Activated T-cell treated with anti-CD3 and anti-CD28 coated beads, Interleukin-2, amount 50 U/mL, for 48 hours (primary cell): ENCODE measurements around the gene AGBL2.
"Not testable (repeated sequence)": the region's sequence is repeated elsewhere in the genome, so short reads cannot be mapped to it uniquely, and the experiment has no call there.

Experiments used
- DNase-seq, 2 experiments: peaks; one replicate each; pipeline ENCODE4 v3.0.0-alpha.2; 2020

AGBL2 gene

DNA sequence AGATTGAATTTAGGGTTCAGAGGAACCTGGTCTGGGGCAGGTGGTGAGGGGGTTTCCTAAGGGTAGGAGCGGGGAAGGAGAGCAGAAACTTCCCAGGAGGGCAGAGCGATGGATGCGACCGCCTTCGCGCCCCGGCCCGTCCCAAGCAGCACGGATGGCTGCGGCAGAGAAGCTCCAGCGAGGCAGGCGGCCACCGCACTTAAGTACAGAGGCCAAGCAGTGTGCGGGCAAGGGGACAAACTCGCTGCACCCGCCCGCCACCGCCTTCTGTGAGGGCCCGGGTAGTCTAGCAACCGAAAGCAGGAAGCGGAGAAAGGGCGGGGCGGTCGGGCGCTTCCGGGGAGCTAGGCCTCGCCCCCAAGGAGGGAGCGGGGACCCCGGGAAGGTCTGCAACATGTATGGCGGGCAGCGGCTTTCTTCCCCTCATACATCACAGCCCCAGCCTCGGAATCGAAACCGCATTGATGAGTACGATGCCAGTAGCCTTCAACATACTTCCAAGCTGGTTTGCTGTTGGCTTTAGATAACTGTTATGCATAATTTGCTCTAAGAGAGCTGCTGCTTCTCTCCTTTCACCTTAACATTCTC, at the start of gene AGBL2:
Gene AGBL2 (minus strand): TSS at position 288 of the 588 bp plus-strand sequence. CDS start 719 bp downstream, outside the sequence.
- peak; percentile 89 to 91 for DNase-seq

GRCh38 chr11:47759291-47759690, 44.1 kb upstream of the AGBL2 start:
- DNase-seq, result peak; percentile 11

DNA sequence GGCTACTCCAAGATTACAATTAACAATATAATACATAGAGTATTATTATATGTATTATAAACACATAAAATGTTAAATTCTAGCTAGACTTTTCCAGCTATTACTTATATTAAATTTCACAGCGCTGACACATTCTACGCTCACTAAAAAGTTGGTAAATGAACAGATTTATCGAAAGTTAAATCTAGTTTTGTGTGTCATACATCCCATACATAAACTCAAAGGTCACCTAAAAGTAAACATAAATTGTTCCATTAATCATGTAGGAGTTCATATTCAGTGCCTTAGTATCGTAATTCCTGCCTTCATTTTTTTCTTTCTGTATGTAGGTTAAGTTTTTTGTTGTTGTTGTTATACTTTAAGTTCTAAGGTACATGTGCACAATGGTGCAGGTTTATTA, 41.0 kb upstream of the AGBL2 start:
- DNase-seq, result no peak

GRCh38 chr11:47750725-47751124, 35.6 kb upstream of the AGBL2 start:
- no peak for DNase-seq

- DNase-seq, result peak in 1 of 2 experiments; percentile 13
Measured at GRCh38 chr11:47742494-47742893, 27.3 kb upstream of the AGBL2 start.

DNA sequence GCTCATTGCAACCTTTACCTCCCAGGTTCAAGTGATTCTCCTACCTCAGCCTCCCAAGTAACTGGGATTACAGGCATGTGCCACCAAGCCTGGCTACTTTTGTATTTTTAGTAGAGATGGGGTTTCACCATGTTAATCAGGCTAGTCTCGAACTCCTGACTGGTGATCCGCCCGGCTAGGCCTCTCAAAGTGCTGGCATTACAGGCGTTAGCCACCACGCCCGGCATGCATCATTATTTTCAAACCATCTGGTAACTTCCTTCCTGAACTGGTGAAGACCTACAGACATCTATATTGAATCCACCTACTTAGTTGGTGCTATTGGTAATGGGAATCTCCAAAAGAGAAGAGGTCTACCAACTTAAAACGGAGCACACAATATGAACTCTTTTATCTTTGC, 22.6 kb upstream of the AGBL2 start:
- DNase-seq, result peak in 1 of 2 experiments; percentile 15

DNA sequence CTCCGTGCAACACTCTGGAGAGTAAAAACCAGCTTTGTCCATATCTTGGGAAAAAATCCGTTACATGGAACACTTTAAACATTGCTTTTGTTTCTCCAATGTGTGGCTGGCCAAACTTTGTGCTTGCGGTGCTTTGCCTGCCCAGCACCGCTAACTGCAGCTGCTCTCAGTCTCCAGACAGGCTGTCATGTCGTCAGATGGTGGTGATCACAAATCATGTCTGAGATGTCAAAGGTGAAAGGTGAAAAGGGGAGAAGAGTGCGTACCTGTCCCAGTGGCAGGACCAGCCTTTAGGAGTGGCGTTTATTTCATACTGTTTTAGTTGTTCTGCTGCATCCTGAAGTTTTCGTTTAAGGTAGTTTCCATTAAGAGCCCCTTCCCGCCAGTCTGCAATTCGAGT, 17.1 kb upstream of the AGBL2 start:
- peak in 1 of 2 experiments; percentile 4 for DNase-seq

DNA sequence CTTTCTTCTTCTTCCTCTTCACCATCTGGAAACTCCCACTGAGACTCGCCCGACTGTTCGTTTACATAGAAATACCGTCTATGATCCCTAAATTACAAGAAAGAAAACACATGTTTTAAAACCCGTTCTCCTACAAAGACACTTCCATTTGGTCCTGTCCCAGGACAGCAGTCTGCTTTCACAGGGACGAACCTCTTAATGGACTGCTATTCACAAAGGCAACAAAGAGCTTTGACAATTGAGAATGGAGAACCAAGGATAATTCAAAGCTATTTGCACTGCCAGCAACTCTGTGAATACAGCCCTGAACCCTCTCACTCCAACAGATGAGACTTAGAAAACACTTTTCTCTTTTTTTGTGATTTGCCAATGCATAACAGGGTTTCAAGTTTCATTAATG, 16.3 kb upstream of the AGBL2 start:
- no peak for DNase-seq

- DNase-seq, result peak in 1 of 2 experiments; percentile 9
Measured at GRCh38 chr11:47726878-47727514, 11.8 kb upstream of the AGBL2 start.

DNA sequence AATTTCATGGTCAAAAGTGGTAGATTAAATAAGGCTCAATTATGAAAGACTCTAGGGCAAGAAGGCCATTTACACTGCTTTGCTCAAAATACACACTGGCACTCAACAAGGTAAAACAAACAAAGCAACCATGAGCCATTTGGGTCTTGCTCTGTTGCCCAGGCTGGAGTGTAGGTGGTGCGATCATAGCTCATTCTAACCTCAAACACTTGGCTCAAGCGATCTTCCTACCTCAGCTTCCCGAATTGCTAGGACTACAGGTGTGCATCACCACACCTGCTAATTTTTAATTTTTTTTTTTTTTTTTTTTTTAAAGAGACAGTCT, 10.9 kb upstream of the AGBL2 start:
- no peak for DNase-seq

- DNase-seq, result no peak
Measured at GRCh38 chr11:47725442-47726117, 10.4 kb upstream of the AGBL2 start.

DNA sequence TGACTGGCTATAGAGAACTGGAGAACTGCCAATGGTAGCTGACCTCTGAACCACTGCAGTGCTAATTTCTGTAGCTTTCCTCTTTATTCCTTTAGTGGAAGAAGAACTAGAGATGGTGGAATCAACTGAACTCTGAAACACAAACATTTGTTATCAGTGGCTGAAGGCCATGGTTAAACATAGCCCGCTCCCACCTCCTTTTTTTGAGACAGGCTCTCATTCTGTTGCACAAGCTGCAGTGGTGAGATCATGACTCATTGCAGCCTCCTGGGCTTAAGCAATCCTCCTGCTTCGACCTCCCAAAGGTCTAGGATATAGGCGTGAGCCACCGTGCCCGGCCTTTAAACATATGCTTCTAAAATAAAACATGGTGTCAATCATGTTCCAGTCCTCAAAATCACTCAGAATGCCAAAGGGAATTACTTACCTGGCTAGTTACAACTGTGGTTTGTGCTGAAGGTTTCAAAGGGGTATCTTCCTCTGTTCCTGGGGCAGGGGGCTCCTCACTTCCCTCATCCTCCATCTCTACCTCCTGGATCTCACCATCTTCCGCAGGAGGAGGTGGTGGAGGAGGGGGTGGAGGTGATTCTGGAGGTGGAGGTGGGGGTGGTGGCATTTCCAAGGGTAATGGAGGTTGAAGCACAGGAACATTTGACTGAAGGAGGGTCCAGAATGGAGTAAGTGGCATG, 9.0 kb upstream of the AGBL2 start:
- no peak for DNase-seq

- no peak for DNase-seq
Measured at GRCh38 chr11:47723041-47723440, 7.9 kb upstream of the AGBL2 start.

GRCh38 chr11:47720651-47721050, 5.5 kb upstream of the AGBL2 start:
- no peak for DNase-seq

DNA sequence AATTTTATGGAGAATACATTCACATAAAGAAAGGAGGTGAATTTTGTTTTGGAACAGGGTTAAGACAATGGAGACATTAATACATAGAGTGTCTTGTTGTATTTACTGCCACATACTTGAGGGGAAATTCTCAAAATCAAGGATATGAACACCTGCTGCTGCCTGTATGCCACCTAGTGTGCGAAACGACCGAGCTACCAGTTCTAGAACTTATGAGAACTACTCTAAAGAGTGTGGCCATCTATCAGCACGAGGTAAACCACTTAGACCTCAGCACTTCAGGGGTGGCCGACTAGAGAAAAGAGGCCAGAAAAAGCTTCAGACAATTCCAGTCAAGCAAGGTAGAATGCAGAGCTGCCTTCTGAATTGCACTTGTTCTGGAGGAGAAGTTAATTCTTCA, 1.5 kb upstream of the AGBL2 start:
- no peak for DNase-seq

DNA sequence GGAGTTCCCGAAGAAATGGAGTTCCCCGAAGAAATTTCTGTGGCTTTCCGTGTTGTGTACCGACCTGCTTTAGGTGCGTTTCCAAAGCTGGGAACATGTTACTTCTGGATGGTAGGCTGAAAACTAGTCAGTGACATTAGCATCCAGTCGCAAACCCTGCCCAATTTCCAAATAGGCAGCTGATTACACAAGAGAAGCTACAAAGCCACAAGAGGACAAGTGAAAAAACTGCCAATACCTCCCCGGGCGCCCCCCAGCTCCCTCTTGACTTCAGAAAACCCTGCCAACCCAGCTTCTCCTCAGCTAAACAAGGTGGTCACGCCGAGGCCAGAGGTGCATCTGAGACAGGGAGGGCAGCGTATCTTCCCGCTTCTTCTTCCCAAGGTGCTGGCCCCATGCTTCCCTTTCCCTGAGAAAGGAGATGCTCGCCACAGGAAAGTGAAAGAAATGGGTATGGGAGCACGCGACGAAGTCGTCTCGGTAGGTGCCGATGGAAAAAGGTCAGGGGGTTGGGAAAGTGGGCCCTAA, 551 bp downstream of the AGBL2 start:
- DNase-seq, result no peak

GRCh38 chr11:47711816-47712215, 3.4 kb downstream of the AGBL2 start:
- DNase-seq, result no peak

DNA sequence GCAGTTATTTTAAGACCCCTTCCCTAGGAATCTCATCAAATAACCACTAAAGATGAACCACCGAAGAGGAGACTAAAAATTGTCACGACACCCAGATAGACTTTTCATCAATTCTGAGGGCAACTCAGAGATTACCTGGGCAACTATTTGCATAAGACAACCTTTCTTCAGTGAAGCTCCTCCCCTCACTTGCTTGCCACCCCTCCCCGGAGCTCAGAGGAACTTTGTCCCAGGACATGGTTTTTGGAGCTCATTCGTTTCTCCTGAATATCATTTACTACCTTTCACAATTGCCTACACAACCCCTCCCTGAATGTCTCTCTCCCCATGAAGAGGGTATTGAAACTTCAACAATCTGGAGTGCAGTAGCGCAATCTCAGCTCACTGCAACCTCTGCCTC, 3.9 kb downstream of the AGBL2 start:
- DNase-seq, result no peak

- not testable (repeated sequence) for DNase-seq
Measured at GRCh38 chr11:47707275-47707786, 7.8 kb downstream of the AGBL2 start.

GRCh38 chr11:47705721-47706120, 9.4 kb downstream of the AGBL2 start:
- no peak for DNase-seq

GRCh38 chr11:47691979-47692378, 23.2 kb downstream of the AGBL2 start:
- DNase-seq, result no peak

DNA sequence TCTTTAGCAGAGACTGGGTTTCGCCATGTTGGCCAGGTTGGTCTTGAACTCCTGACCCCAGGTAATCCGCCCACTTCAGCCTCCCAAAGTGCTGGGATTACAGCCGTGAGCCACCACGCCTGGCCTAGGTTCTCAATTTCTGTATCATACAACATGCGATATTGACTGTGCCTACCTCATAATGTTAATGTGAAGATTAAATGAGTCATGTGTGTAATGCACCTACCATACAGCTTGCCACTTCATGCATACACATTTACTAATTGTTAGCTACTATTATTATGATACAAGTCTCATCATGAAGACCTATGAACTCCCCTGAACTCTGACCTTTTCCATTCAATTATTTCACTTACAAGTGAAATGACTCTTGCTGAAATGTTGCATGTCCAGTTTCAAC, 25.7 kb downstream of the AGBL2 start:
- no peak for DNase-seq

GRCh38 chr11:47688991-47689390, 26.2 kb downstream of the AGBL2 start:
- DNase-seq, result no peak
